ENCODE measurements around the gene LRRC40.
"Not testable (repeated sequence)": the region's sequence is repeated elsewhere in the genome, so short reads cannot be mapped to it uniquely, and the experiment has no call there.

The LRRC40 gene

GRCh38 chr1:70202173-70202758, 3.1 kb downstream of the LRRC40 start:
- no peak for DNase-seq

DNA sequence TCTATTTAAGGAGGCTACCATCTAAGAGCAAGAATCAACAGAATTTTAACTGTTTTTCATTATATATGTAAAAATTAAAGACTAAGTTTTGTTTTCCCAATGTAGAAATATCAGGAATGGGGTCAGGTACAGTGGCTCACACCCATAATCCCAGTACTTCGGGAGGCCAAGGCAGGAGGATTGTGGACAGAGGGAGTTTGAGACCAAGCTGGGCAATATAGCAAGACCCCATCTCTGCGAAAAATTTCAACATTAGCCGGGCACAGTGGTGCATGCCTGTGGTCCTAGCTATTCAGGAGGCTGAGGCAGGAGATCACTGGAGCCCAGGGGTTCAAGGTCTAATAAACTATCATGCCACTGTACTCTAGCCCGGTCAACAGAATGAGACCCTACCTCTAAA, 5.3 kb downstream of the LRRC40 start:
- no peak for DNase-seq

- DNase-seq: no peak
These were observed 9.0 kb downstream of the LRRC40 start for GRCh38 chr1:70196333-70196732.

DNA sequence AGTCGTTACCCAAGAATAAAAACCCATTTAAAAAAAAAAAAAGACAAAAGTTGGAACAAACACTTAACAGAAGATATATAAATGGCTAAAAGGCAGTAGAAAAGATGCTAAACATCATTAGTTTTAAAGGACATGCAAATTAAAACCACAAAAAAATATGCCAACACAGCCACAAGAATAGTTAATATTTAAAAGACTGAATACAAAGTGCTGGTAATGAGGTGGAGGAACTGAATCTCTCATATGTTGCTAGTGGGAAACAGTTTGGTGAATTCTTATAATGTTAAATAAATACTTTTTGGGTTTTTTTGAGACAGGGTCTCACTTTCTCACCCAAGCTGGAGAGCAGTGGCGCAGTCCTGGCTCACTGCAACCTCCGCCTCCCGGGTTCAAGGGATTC, 10.0 kb downstream of the LRRC40 start:
- DNase-seq: no peak

DNA sequence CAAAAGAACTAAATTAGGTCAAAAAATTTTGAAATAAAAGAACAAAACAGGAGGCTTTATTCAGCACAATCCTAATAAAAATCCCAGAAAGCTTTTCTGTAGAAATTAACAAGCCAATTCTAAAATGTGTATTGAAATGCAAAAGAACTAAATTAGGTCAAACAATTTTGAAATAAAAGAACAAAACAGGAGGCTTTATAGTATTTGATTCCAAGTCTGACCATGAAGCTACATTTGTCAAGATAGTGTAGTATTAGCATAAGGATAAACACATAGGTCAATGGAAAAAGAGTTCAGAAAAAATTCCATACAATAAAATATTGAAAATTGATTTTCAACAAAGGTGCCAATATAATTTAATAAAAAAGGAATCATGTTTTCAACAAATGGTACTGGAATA, 10.8 kb downstream of the LRRC40 start:
- no peak for DNase-seq

DNA sequence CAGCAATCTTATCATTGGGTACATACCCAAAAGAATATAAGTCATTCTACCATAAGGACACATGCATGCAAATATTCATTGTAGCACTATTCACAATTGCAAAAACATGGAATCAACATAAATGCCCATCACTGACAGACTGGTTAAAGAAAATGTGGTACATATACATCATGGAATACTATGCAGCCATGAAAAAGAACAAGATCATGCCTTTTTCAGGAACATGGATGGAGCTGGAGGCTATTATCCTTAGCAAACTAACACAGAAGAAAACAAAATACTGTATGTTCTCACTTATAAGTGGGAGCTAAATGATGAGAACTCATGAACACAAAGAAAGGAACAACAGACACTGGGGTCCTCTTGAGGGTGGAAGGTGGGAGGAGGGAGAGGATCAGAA, 12.9 kb downstream of the LRRC40 start:
- DNase-seq: not testable (repeated sequence)

GRCh38 chr1:70190180-70190579, 15.2 kb downstream of the LRRC40 start:
- no peak for DNase-seq

GRCh38 chr1:70188522-70188921, 16.9 kb downstream of the LRRC40 start:
- no peak for DNase-seq

GRCh38 chr1:70185181-70185580, 20.2 kb downstream of the LRRC40 start:
- not testable (repeated sequence) for DNase-seq

DNA sequence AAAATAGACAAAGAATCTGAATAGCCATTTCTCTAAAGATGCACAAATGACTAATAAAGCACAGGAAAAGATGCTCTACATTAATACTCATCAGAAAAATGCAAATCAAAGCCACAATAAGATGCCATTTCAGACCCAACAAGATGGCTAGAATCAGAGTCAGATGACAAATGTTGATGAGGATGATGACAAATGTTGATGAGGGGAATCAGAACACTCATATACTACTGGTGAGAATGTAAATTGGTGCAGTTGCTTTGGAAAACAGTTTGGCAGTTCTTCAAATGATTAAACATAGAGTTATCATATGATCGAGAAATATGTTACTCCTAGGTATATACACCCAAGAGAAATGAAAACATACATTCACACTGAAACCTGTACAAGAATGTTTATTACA, 33.9 kb downstream of the LRRC40 start:
- DNase-seq: no peak

- DNase-seq: peak in 1 of 5 experiments; percentile 23
These were observed 36.1 kb downstream of the LRRC40 start for GRCh38 chr1:70169018-70169839.

- DNase-seq: no peak
These were observed 37.1 kb downstream of the LRRC40 start for GRCh38 chr1:70168283-70168682.

DNA sequence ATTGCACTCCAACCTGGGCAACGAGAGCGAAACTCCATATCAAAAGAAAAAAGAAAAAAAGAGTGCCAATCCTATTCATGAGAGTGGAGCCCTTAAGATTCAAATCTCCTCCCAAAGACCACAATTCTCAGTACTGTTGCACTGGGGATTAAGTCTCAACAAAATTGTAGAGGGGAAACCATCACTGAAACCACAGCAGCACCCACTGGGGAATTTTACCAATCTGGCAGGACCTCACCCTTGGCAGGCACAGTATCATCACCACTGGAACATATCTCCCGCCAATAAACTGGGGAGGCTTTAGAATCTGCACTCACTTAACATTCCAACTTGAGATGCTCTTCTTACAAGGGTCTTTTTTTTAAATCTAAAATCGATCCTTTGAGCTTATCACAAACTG, 41.0 kb downstream of the LRRC40 start:
- no peak for DNase-seq

DNA sequence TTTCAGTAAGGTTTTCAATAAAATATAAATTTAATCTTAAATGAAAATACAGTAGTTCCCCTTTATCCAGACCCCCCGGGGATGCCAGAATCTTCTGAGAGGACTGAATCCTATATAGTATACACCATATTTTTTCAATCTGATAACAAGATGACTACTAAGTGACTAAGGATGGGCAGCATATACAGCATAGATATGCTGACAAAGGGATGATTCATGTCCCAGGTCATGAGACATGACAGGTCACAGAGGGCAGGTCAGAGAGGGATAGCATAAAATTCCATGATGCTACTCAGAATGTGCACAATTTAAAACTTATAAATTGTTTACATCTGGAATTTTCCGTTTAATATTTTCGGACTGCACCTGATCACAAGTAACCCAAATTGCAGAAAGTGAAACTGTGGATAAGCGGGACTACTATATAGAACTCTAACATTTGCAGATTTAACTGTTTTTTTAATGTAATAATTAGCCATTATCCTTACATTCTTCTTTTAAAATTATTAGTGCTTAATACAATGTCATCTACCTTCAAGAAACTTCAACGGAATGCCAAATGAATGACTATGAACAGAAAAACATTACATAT, 48.8 kb downstream of the LRRC40 start:
- DNase-seq: no peak

GRCh38 chr1:70153739-70154138, 51.6 kb downstream of the LRRC40 start:
- peak in 1 of 5 experiments; percentile 5 for DNase-seq

- no peak for DNase-seq
These were observed 54.9 kb downstream of the LRRC40 start for GRCh38 chr1:70150444-70150843.

DNA sequence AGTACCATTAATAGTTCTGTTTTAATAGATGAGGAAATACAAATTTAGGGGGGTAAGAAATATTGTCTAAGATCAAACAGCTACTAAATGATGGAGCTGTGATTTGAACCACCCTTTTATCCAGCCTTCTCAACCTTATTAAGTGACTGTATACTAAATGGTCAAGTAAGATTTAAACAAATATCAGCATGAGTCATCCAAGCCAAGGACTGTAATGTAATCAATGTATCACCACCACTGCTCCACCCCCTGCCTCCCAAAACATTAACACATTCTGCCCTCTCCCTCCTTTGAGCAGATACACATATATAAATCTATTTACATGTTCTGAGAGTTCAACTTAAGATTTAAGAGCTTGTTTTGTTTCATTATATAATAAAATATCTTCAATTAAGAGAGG, 58.9 kb downstream of the LRRC40 start:
- no peak for DNase-seq

DNA sequence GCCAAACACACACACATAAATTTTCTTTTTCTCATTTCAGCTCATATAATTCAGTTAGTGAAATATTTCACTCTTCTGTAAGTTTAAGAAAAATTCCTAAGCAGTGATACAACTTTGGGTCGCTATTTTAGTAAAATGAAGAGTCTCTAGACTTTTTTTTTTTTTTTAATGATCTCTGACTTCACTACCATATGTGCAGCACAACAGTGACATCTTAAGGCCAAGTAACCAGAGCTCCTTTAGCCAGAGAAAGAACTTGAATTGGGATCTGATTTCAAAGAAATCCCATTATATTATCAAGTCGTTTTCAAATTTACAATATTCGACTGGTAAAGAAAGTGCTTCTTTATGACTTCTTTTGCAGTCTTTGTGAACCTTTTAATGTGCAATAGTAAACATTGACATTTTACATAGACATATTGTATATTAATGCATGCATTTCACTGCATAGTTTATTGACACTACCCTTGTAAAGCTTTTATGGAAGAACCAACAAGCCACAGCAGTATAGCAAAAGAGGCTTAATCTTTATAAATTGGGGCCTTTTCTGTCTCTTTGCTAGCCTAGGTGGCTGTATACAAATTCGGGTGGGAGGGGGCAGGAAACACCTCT, 62.2 kb downstream of the LRRC40 start:
- DNase-seq: no peak

GRCh38 chr1:70142075-70142474, 63.3 kb downstream of the LRRC40 start:
- no peak for DNase-seq

DNA sequence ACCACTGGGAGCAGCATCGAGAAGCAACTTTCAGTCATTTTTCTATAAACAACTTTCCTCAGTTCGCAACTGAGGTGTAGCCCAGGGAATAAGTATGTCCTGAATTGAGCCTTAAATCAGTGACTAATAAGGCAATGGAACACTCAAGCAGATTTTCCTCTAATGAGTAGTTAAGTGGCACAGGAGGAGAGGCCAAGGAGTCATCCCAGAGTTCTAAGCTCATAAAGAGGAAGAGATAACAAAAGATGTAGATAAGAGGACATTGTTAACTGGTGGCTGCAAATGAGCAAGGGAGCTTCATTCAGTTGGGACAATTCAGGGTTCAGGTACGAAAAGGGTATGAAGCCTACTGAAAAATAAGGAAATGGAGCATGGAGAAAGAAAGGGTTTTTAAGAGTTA, 64.5 kb downstream of the LRRC40 start:
- no peak for DNase-seq

GRCh38 chr1:70140343-70140742, 65.0 kb downstream of the LRRC40 start:
- DNase-seq: no peak

DNA sequence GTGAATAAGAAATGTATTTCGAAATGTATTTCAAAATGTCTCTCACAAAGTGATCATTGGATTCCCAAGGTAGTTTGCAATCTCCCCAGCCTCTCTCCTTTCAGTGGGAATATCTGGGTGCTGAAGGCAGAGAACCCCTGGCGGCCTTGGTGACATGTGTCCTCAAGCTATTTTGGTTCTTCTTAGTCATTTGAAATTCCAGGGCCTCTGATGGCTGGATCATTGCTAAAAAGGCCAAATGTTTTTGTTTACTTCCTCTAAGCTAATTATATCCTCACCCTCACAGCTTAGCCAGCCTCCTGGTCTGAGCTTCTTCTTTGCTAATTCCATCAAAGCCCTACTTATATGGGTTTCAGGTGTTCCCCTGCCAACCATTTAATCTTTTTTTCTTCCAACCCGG, 71.2 kb downstream of the LRRC40 start:
- no peak for DNase-seq

- no peak for DNase-seq
These were observed 88.3 kb downstream of the LRRC40 start for GRCh38 chr1:70117046-70117445.

DNA sequence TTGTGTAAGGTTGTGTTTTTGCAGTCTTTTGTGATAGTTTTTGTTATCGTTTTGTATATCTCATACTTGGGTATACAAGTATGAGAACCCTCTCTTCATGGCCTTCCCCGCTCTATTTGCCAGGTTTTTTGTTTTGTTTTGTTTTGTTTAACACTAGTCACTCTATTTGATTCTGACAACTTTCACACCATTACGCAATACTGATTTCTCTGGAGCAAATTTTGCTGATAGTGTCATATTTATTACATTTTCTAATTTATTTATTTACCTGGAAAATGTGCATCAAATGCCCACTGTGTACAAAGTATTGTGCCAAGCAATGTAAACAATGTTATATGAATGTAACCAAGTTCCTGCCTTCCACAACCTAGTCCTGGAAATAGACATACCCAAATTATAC, 90.1 kb downstream of the LRRC40 start:
- no peak for DNase-seq
